HepG2 (cell line): Measurements from ENCODE around the gene ZNF217. TPM values are rescaled to one million over a fixed set of nuclear protein-coding genes. Genes with fewer than 3 reads are reported as not detected.

Experiments used
- FOXC1 ChIP-seq: sonication (generic); formaldehyde crosslinking; IDR thresholded peaks from 2 replicates; pipeline ENCODE4 v1.8.0; 2022; ENCODE audit warnings: mild to moderate bottlenecking, missing genetic modification reagents, borderline replicate concordance
- HDAC2 ChIP-seq: sonication (generic); formaldehyde crosslinking; IDR thresholded peaks from 2 replicates; pipeline ENCODE4 v1.4.0; 2020; ENCODE audit warnings: missing genetic modification reagents
- SOX6 ChIP-seq, 2 experiments: fragments of 450-650 bp in 1 of 2; sonication (generic) in 1 of 2; formaldehyde crosslinking in 1 of 2; IDR thresholded peaks; 2 replicates each; pipeline versions ENCODE4 v1.4.0 to v1.6.1; 2017 to 2020; ENCODE audit warnings: antibody characterized with exemption in 1 of 2, mild to moderate bottlenecking in 1 of 2, missing genetic modification reagents in 1 of 2
- TBP ChIP-seq: sonication (generic); formaldehyde crosslinking; IDR thresholded peaks from 2 replicates; pipeline ENCODE4 v1.5.0; 2020; ENCODE audit warnings: missing genetic modification reagents
- U2AF1 ChIP-seq: fragments of 200-400 bp; formaldehyde crosslinking; optimal IDR thresholded peaks from 2 replicates; pipeline ENCODE3; 2017; ENCODE audit warnings: mild to moderate bottlenecking, low read depth, low read length
- ZBTB39 ChIP-seq: sonication (generic); formaldehyde crosslinking; IDR thresholded peaks from 2 replicates; pipeline ENCODE4 v1.5.0; 2020; ENCODE audit warnings: missing genetic modification reagents
- ZBTB42 ChIP-seq: sonication (generic); formaldehyde crosslinking; IDR thresholded peaks from 2 replicates; pipeline ENCODE4 v1.5.0; 2020; ENCODE audit warnings: mild to moderate bottlenecking, missing genetic modification reagents
- ZFP90 ChIP-seq: sonication (generic); formaldehyde crosslinking; IDR thresholded peaks from 2 replicates; pipeline ENCODE4 v1.8.0; 2022; ENCODE audit warnings: missing genetic modification reagents, mild to moderate bottlenecking, inconsistent platforms, borderline replicate concordance
- ZFYVE20 ChIP-seq: sonication (generic); formaldehyde crosslinking; IDR thresholded peaks from 2 replicates; pipeline ENCODE4 v1.8.0; 2023; ENCODE audit warnings: low read depth, mild to moderate bottlenecking, moderate library complexity, missing genetic modification reagents, borderline replicate concordance
- ZNF350 ChIP-seq: sonication (generic); formaldehyde crosslinking; IDR thresholded peaks from 2 replicates; pipeline ENCODE4 v1.4.0; 2020; ENCODE audit warnings: mild to moderate bottlenecking, low read depth, missing genetic modification reagents, borderline replicate concordance
- ZNF550 ChIP-seq: sonication (generic); formaldehyde crosslinking; IDR thresholded peaks from 2 replicates; pipeline ENCODE4 v1.4.0; 2020; ENCODE audit warnings: mild to moderate bottlenecking, missing genetic modification reagents, borderline replicate concordance
- polyA plus RNA-seq, 8 experiments: library from polyadenylated mRNA; depleted of rRNA in 3 of 8; stranded (reverse) in 7 of 8; unstranded in 1 of 8; fragments of >200 nt; fragmentation: Illumina TruSeq in 4 of 8; extraction: Trizol in 4 of 8; gene quantifications; 2 replicates each; pipeline versions ENCODE4 v1.2.1 to v1.2.3, GENCODE V29; 2011 to 2016; ENCODE audit warnings: low read depth in 4 of 8, missing spikeins in 1 of 8, mixed read lengths in 1 of 8; ENCODE audit not compliant: insufficient read depth in 1 of 8
- total RNA-seq, 5 experiments: library from RNA; depleted of rRNA; stranded (reverse); fragments of >200 nt; fragmentation: Illumina TruSeq; extraction: Trizol; gene quantifications; 2 replicates each; pipeline ENCODE4 v1.2.3, GENCODE V29; 2016; ENCODE audit warnings: low read depth in 1 of 5
- TF ChIP-seq, protein P1 (sequence below): IDR thresholded peaks from 2 replicates; pipeline ENCODE4 v1.4.0; 2020; ENCODE audit warnings: mild to moderate bottlenecking, missing genetic modification reagents
- TF ChIP-seq, protein P2 (sequence below): sonication (generic); formaldehyde crosslinking; IDR thresholded peaks from 2 replicates; pipeline ENCODE4 v1.9.0; 2022; ENCODE audit warnings: low read depth, missing genetic modification reagents
- TF ChIP-seq, protein P3 (sequence below): IDR thresholded peaks from 2 replicates; pipeline ENCODE4 v1.6.1; 2016
- TF ChIP-seq, protein P4 (sequence below): sonication (generic); formaldehyde crosslinking; conservative IDR thresholded peaks from 2 replicates; pipeline ENCODE4 v1.4.0; 2020; ENCODE audit warnings: missing genetic modification reagents

The ZNF217 gene
- total and polyA plus RNA-seq, 2 of the 13 experiments (the other 11 are each of a cell fraction or from before 2014, with no cell fraction given) = 22.3 to 29.8 TPM

DNA sequence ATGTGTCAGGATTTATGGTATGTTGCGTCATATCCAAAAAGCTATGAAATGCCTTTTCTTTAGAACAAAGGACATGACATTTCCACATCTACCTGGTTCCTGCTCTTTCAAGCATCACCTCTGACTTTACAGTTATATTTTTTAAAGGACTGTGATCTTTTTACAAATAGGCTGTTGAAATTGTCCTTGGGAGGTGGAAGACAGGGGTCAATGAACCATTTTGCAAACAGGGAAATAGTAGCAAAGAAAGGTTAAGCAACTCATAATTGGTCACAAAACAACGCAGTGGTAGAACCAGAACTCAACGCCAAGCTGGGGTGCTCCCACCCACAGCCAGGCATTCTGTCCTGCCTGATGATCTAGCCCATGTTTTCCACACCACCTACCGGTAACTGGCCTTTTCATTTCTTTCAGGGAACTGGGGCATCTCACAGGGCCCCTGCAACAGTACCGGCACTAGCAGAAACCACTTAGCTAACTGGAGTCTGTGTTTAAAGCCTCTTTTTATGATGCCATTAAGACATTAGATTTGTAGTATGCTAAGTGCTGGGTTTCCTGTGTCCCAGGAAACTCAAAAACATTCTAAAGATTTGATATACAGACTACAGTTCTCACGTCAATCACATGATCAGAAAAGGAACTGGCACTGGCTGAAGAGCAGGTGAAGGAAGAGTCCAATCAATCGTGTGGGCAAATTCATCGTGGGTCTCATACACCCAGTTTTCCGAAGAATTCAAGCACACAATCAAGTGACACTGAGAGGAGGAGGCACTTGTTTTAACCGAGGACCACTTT lies 13.9 kb downstream of the ZNF217 start (continued):
- TF ChIP-seq ZFP90 (CRISPR knock-in tag) = peak; percentile 77
- TF ChIP-seq ZFYVE20 = no peak
- TF ChIP-seq SOX6 (IDR thresholded peaks at IDR 0.05) = no peak
- TF ChIP-seq SOX6 (CRISPR knock-in tag; IDR thresholded peaks at IDR 0.05) = peak; percentile 99
- no peak for TF ChIP-seq ZBTB42 (CRISPR knock-in tag)
- TF ChIP-seq TBP (CRISPR knock-in tag) = no peak
- peak; percentile 99 for TF ChIP-seq HDAC2
- TF ChIP-seq FOXC1 = peak; percentile 81
- TF ChIP-seq, protein P1, sequence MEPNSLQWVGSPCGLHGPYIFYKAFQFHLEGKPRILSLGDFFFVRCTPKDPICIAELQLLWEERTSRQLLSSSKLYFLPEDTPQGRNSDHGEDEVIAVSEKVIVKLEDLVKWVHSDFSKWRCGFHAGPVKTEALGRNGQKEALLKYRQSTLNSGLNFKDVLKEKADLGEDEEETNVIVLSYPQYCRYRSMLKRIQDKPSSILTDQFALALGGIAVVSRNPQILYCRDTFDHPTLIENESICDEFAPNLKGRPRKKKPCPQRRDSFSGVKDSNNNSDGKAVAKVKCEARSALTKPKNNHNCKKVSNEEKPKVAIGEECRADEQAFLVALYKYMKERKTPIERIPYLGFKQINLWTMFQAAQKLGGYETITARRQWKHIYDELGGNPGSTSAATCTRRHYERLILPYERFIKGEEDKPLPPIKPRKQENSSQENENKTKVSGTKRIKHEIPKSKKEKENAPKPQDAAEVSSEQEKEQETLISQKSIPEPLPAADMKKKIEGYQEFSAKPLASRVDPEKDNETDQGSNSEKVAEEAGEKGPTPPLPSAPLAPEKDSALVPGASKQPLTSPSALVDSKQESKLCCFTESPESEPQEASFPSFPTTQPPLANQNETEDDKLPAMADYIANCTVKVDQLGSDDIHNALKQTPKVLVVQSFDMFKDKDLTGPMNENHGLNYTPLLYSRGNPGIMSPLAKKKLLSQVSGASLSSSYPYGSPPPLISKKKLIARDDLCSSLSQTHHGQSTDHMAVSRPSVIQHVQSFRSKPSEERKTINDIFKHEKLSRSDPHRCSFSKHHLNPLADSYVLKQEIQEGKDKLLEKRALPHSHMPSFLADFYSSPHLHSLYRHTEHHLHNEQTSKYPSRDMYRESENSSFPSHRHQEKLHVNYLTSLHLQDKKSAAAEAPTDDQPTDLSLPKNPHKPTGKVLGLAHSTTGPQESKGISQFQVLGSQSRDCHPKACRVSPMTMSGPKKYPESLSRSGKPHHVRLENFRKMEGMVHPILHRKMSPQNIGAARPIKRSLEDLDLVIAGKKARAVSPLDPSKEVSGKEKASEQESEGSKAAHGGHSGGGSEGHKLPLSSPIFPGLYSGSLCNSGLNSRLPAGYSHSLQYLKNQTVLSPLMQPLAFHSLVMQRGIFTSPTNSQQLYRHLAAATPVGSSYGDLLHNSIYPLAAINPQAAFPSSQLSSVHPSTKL (CRISPR knock-in tag) = peak; percentile 99
- TF ChIP-seq U2AF1 = no peak
- peak; percentile 93; the same call in 1 of the 2 replicates for TF ChIP-seq ZNF350
- TF ChIP-seq, protein P2, sequence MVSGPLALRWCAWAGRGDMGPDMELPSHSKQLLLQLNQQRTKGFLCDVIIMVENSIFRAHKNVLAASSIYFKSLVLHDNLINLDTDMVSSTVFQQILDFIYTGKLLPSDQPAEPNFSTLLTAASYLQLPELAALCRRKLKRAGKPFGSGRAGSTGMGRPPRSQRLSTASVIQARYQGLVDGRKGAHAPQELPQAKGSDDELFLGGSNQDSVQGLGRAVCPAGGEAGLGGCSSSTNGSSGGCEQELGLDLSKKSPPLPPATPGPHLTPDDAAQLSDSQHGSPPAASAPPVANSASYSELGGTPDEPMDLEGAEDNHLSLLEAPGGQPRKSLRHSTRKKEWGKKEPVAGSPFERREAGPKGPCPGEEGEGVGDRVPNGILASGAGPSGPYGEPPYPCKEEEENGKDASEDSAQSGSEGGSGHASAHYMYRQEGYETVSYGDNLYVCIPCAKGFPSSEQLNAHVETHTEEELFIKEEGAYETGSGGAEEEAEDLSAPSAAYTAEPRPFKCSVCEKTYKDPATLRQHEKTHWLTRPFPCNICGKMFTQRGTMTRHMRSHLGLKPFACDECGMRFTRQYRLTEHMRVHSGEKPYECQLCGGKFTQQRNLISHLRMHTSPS (CRISPR knock-in tag) = peak; percentile 71; the same call in 1 of the 2 replicates
- TF ChIP-seq, protein P3, sequence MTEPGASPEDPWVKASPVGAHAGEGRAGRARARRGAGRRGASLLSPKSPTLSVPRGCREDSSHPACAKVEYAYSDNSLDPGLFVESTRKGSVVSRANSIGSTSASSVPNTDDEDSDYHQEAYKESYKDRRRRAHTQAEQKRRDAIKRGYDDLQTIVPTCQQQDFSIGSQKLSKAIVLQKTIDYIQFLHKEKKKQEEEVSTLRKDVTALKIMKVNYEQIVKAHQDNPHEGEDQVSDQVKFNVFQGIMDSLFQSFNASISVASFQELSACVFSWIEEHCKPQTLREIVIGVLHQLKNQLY = peak; percentile 84; the same call in 1 of the 2 replicates
- TF ChIP-seq, protein P4, sequence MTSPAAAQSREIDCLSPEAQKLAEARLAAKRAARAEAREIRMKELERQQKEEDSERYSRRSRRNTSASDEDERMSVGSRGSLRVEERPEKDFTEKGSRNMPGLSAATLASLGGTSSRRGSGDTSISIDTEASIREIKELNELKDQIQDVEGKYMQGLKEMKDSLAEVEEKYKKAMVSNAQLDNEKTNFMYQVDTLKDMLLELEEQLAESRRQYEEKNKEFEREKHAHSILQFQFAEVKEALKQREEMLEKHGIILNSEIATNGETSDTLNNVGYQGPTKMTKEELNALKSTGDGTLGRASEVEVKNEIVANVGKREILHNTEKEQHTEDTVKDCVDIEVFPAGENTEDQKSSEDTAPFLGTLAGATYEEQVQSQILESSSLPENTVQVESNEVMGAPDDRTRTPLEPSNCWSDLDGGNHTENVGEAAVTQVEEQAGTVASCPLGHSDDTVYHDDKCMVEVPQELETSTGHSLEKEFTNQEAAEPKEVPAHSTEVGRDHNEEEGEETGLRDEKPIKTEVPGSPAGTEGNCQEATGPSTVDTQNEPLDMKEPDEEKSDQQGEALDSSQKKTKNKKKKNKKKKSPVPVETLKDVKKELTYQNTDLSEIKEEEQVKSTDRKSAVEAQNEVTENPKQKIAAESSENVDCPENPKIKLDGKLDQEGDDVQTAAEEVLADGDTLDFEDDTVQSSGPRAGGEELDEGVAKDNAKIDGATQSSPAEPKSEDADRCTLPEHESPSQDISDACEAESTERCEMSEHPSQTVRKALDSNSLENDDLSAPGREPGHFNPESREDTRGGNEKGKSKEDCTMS (CRISPR knock-in tag) = 0 out of 2 replicates have a peak, but pooled peaks have one; percentile 21
- TF ChIP-seq ZNF550 (CRISPR knock-in tag) = no peak; the same call in 1 of the 2 replicates
- peak; percentile 81 for TF ChIP-seq ZBTB39 (CRISPR knock-in tag)
